ENCODE results near the gene KLF7. TPM values are rescaled to one million over a fixed set of nuclear protein-coding genes. Genes with fewer than 3 reads are reported as not detected.

Gene KLF7
- total RNA-seq, 1 experiment from 2014 or later = 15.4 TPM

GRCh38 chr2:207093234-207093633 lies 72.5 kb downstream of the KLF7 start:
- no peaks in the 10 kb centered on the region for H3K27me3 ChIP-seq (ENCODE audit: insufficient read depth, low read length)
- no peak overlapping the region for H2AFZ ChIP-seq (ENCODE audit: low read depth, low read length, poor library complexity, severe bottlenecking)
- no peaks in the 10 kb centered on the region for H3K9me2 ChIP-seq (ENCODE audit: insufficient read depth)
- ChIA-PET RAD21 (ENCODE audit: low non-redundant PET in 1 of 2, low total read pairs in 2 of 2, uncharacterized antibody in 2 of 2, unreplicated experiment in 2 of 2) (no interaction called here), CTCF (no interaction called here), POLR2A (no interaction called here)
- DNase-seq (ENCODE audit: low read depth, low spot score) (no peak), ATAC-seq (no peak)
- no peaks in the 10 kb centered on the region for H3K79me2 ChIP-seq (ENCODE audit: insufficient read depth, low read length)
- H3K27ac ChIP-seq (ENCODE audit: low read depth, low read length) = no peak overlapping the region
- no peaks in the 10 kb centered on the region for H3K4me1 ChIP-seq (ENCODE audit: control insufficient read depth in 1 of 2, insufficient read depth in 2 of 2, low read length in 2 of 2)
- no peaks in the 10 kb centered on the region for H3K9me3 ChIP-seq (ENCODE audit: control insufficient read depth in 1 of 2, insufficient read depth in 1 of 2, low read depth in 1 of 2, low read length in 2 of 2)
- TF ChIP-seq YY1 (IDR thresholded peaks at IDR 0.05; ENCODE audit: extremely low read depth, insufficient replicate concordance, low read depth, low read length) (no peak), CTCF (IDR thresholded peaks at IDR 0.05 in 2 of 3, conservative IDR thresholded peaks at IDR 0.05 in 1 of 3; ENCODE audit: borderline replicate concordance in 1 of 3, insufficient read depth in 1 of 3, low read depth in 2 of 3, low read length in 2 of 3) (no peak), MAX (IDR thresholded peaks at IDR 0.05) (no peak), SRF (IDR thresholded peaks at IDR 0.05; ENCODE audit: low read depth) (no peak), EZH2phosphoT487 (IDR thresholded peaks at IDR 0.05; ENCODE audit: borderline replicate concordance) (no peak), ZBTB33 (IDR thresholded peaks at IDR 0.05; ENCODE audit: extremely low read depth, insufficient replicate concordance, low read length) (no peak), RAD21 (IDR thresholded peaks at IDR 0.05; ENCODE audit: low read depth) (no peak), CBX3 (IDR thresholded peaks at IDR 0.05; ENCODE audit: low read depth) (no peak), EZH2 (IDR thresholded peaks at IDR 0.05) (no peak), ATF3 (IDR thresholded peaks at IDR 0.05) (no peak), CEBPB (IDR thresholded peaks at IDR 0.05; ENCODE audit: low read depth) (no peak), ZFX (IDR thresholded peaks at IDR 0.05) (no peak), ZNF274 (IDR thresholded peaks at IDR 0.05; ENCODE audit: low read depth, low read length) (no peak), TCF7L2 (IDR thresholded peaks at IDR 0.05; ENCODE audit: borderline replicate concordance, extremely low read depth, insufficient read depth, insufficient read length) (no peak), POLR2AphosphoS5 (IDR thresholded peaks at IDR 0.05; ENCODE audit: low read depth, low read length) (no peak), REST (IDR thresholded peaks at IDR 0.05; ENCODE audit: low read depth) (no peak)
- no peaks in the 10 kb centered on the region for H3K36me3 ChIP-seq (ENCODE audit: control insufficient read depth in 1 of 2, insufficient read depth in 2 of 2, low read length in 2 of 2)
- H3K9ac ChIP-seq (ENCODE audit: low read length) = no peak overlapping the region
- intact Hi-C loops (cut with micrococcal nuclease) = no loop called here
- no peak overlapping the region for H3K4me3 ChIP-seq (replicated peaks in 1 of 2; ENCODE audit: low read depth in 1 of 2, low read length in 2 of 2)
- no TSS peak for BruUV-seq (replicated peaks)
- H3K4me2 ChIP-seq (ENCODE audit: low read length) = no peak overlapping the region
- H4K20me1 ChIP-seq (ENCODE audit: insufficient read depth) = no peaks in the 10 kb centered on the region
